OCI-LY1 (cell line): Measurements from ENCODE around the gene RTL10.

Experiments
- CTCF ChIP-seq: fragments of 200-600 bp; sonication (generic), shearing (Covaris generic); IDR thresholded peaks from 2 replicates; pipeline ENCODE4 v1.5.1; 2017; ENCODE audit warnings: mild to moderate bottlenecking, antibody characterized with exemption, low read length, moderate library complexity, mixed read lengths
- EZH2 ChIP-seq: fragments of 200-600 bp; sonication (generic), shearing (Covaris generic); IDR thresholded peaks from 2 replicates; pipeline ENCODE4 v1.8.0; 2017; ENCODE audit warnings: borderline replicate concordance, mixed run types, mild to moderate bottlenecking, antibody characterized with exemption, low read length, moderate library complexity, mixed read lengths

GRCh38 chr22:19855504-19856409 is 1.1 kb upstream of the RTL10 start:
- TF ChIP-seq CTCF (no peak), EZH2 (no peak)
